HG02973 (cell line): ENCODE measurements around the gene NPR2.

Experiments used
- ATAC-seq: cut with Tn5 transposase; IDR thresholded peaks from one replicate; pipeline ENCODE4 v1.9.1; 2021; ENCODE audit warnings: moderate library complexity; ENCODE audit not compliant: unreplicated experiment

Gene NPR2

DNA sequence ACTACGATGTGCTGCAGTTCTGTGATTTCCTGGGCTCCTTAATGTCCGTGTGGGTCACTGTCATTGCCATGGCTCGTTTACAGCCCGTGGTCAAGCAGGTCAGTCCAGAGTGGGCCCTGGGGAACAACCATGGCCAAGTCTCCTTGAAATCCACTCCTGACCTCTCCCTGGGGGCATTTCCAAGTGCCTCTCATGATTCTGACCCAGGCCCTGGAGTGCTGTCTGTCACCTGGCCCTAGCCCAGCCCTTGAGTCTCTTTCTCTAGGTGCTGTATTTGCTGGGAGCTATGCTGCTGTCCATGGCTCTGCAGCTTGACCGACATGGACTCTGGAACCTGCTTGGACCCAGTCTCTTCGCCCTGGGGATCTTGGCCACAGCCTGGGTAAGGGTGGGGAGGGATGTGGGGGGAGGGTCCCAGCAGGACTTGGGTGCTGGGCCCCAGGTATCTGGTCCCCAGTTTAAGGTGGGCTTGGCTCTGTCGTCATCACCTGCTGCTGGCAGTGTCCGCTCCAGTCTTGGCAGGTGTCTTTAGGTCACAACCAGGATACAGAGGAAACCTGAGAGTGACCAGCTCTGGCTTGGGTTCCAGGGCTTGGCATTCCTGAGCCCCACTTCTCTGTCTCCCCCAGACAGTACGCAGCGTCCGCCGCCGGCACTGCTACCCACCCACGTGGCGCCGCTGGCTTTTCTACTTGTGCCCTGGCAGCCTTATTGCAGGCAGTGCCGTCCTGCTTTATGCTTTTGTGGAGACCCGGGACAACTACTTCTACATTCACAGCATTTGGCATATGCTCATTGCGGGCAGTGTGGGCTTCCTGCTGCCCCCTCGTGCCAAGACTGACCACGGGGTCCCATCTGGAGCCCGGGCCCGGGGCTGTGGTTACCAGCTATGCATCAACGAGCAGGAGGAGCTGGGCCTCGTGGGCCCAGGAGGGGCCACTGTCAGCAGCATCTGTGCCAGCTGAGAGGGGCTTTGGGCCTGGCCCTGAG is 61.8 kb downstream of the NPR2 start:
- ATAC-seq, result no peak

DNA sequence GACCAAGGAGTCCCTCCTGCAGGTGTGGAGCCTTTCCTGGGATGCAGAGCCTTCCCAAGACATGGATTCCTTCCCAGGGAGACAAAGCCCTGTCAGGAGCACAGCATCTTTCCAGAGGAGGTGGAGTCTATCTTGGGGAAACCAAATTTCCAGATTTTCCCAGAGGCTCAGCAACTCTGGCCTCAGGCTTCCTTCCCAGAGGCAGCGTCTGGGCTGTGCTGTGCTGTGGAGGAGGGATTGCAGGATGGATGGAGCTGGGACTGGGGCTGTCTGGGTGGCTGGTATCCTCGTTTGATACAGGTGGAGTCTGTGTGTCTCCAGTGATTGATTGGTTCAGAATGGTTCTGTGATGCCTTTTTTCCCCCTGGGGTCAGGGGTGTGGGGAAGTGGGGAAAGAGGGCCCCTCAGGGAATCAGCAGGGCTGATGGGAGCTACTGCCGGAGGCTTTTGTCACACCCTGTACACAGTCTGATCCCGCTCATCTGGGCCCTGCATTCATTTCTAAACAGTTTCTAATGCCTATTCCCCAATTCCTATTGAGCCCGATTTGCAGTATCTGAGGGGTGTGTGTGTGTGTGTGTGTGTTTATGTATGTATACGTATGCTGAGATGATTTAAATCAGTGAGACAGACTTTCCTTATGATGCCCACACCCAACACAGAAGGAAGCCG is 62.8 kb downstream of the NPR2 start:
- no peak for ATAC-seq

DNA sequence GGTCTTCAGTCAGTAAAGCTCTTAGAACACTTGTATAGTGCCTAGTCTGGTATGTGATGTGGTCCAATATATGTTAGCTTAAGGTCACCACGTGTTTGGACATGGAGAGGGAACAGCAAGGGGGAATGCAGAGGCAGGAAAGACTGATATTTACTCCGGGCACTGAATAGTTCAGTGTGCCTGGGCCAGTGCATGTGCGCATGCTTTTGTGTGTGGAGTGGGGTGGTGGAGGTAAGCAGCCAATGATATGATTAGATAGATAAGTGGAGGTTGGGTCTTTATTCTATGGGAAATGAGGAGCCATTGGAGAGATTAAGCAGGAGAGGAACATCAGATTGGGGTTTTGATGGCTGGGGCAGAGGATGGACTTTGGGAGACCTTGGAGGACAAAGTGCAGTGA is 64.8 kb downstream of the NPR2 start:
- no peak for ATAC-seq

- ATAC-seq, result no peak
Measured at GRCh38 chr9:35856882-35857281, 65.5 kb downstream of the NPR2 start.

DNA sequence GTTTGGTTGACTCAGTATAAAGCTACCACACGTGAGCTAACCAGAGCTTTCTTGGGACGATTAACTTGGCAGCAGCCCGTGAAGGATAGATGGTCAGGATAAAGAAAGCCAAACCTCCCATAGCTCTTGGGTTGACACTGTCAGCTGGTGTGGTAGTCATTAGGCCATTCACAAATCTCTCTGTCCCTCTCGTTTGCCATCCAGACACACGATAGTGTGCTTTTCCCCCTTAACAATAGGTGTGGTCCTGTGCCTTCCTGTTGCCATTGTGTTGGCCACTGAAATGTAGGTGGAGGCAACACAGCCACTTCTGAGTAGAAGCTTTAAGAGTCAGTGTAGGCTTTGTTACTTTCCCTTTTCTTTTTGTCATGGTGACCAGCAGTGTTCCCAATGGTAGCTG is 67.1 kb downstream of the NPR2 start:
- ATAC-seq, result no peak
